Ovary (tissue), 9 donors: ENCODE results near the gene F8. TPM values are rescaled to one million over a fixed set of nuclear protein-coding genes. Genes with fewer than 3 reads are reported as not detected.
"Not testable (repeated sequence)": the region's sequence is repeated elsewhere in the genome, so short reads cannot be mapped to it uniquely, and the experiment has no call there.

Experiments used
- DNase-seq, 5 donors: peaks; one replicate each; pipeline ENCODE4 v3.0.0-alpha.2; 2019 to 2020
- H3K27ac ChIP-seq, 2 donors: fragments of 200-600 bp; one replicate each; pipeline versions ENCODE4 v1.5.1 to v1.8.0; 2019 to 2022
- H3K27me3 ChIP-seq: fragments of 200-600 bp; one replicate; pipeline ENCODE4 v1.8.0; 2022
- H3K36me3 ChIP-seq: fragments of 200-600 bp; sonication (generic); one replicate; pipeline ENCODE4 v1.5.1; 2019
- H3K4me1 ChIP-seq: one replicate; pipeline ENCODE4 v1.8.1; 2013; ENCODE audit warnings: mild to moderate bottlenecking, moderate library complexity; ENCODE audit not compliant: insufficient read depth
- H3K4me3 ChIP-seq: fragments of 200-600 bp; sonication (generic); one replicate; pipeline ENCODE4 v1.5.1; 2017
- H3K9me3 ChIP-seq, 2 donors: fragments of 200-600 bp in 1 of 2; sonication (generic) in 1 of 2; one replicate each; pipeline versions ENCODE4 v1.5.1 to v1.8.1; 2013 to 2019; ENCODE audit warnings: mild to moderate bottlenecking in 1 of 2, moderate library complexity in 1 of 2
- EP300 ChIP-seq: sonication (generic); formaldehyde crosslinking; IDR thresholded peaks from one replicate; pipeline ENCODE4 v1.6.1; 2017; ENCODE audit warnings: antibody characterized with exemption
- POLR2A ChIP-seq: fragments of 450-650 bp; IDR thresholded peaks from one replicate; pipeline ENCODE4 v1.6.1; 2017; ENCODE audit warnings: antibody characterized with exemption, mild to moderate bottlenecking, moderate library complexity
- WGBS, 3 donors: extraction: QIAGEN DNeasy Blood & Tissue Kit in 1 of 3; methylation state at CpG; one replicate each; pipeline versions ENCODE4 v1.1.5 to v1.1.7; 2013 to 2017; 5-methylcytosine and 5-hydroxymethylcytosine counted together
- intact Hi-C, 4 donors: fragments of 100-400 bp; cut with DNase I; formaldehyde crosslinking; loops; one replicate each; pipeline versions ENCODE4 v1.11.0 to v1.15.1; 2022 to 2023
- polyA plus RNA-seq, 2 donors: library from polyadenylated mRNA; stranded (reverse); fragments of 200-250 nt in 1 of 2; fragments of 350-450 nt in 1 of 2; fragmentation: Illumina TruSeq in 1 of 2; extraction: RNeasy Lipid Tissue Mini Kit (QIAGEN cat#74804) in 1 of 2; gene quantifications; one replicate each; pipeline ENCODE4 v1.2.3, GENCODE V29; 2013 to 2014
- total RNA-seq, 7 donors: library from RNA; depleted of rRNA in 2 of 7; stranded (reverse); fragments of >200 nt in 2 of 7; fragmentation: NEBNext Ultra II Directional in 3 of 7; extraction: Animal tissue kit (Norgen Biotek cat#: 25700) in 3 of 7; gene quantifications; one replicate each; pipeline versions ENCODE4 v1.1.0 to v1.2.4, GENCODE V29; 2016 to 2023
- TF ChIP-seq, protein P1 (sequence below), 3 donors: fragments of 450-650 bp in 2 of 3; fragments of 200-600 bp in 1 of 3; IDR thresholded peaks; one replicate each; pipeline versions ENCODE4 v1.5.1 to v1.8.0; 2016 to 2022; ENCODE audit warnings: antibody characterized with exemption in 3 of 3, mild to moderate bottlenecking in 1 of 3
- donor health status: DM: no; HTN: no; CAD: no; lungs with moderate emphysema.
- donor health status: DM: no; HTN: no; CAD: no.
- donor health status: Bipolar disorder and iron deficiency.
- donor health status: DM: yes; HTN: yes; CAD: no.
- donor health status: DM: no; HTN: no; CAD: no.
- donor health status: DM: yes; HTN: yes; CAD: no.

Gene F8
- total and polyA plus RNA-seq, 9 donors: 15.3 to 77.5 (median 22.2) TPM

DNA sequence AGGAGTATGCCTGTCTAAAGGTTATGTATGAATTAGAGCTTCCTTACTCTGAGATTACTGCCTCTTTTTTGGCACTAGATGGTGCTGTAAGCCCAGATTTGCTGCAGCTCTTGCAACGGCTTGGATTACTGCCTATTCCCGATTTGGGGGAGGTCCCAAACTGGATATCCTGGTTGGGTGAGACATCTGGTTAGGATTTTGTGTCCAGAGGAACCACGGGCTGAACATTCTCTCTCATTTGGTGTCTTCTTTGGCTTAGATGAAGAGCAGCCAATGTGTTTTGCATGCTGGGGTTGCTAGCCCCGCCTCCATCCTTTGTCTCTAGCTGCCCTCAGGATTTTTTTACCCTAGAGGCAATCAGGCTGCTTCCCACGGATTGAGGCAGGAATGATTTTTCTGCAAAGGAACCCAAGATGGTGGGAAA is 104.5 kb downstream of the F8 start:
- H3K4me3 ChIP-seq: no peak overlapping the region
- H3K27ac ChIP-seq: no peak overlapping the region
- TF ChIP-seq POLR2A: no peak
- TF ChIP-seq, protein P1, sequence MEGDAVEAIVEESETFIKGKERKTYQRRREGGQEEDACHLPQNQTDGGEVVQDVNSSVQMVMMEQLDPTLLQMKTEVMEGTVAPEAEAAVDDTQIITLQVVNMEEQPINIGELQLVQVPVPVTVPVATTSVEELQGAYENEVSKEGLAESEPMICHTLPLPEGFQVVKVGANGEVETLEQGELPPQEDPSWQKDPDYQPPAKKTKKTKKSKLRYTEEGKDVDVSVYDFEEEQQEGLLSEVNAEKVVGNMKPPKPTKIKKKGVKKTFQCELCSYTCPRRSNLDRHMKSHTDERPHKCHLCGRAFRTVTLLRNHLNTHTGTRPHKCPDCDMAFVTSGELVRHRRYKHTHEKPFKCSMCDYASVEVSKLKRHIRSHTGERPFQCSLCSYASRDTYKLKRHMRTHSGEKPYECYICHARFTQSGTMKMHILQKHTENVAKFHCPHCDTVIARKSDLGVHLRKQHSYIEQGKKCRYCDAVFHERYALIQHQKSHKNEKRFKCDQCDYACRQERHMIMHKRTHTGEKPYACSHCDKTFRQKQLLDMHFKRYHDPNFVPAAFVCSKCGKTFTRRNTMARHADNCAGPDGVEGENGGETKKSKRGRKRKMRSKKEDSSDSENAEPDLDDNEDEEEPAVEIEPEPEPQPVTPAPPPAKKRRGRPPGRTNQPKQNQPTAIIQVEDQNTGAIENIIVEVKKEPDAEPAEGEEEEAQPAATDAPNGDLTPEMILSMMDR (IDR thresholded peaks at IDR 0.05): peak in 2 of 3 donors; percentile 42 to 49
- WGBS, 3 donors: 11 to 13% (median 12%) methylated on average over 5 of the region's 5 CpGs
- no peaks in the 10 kb centered on the region for H3K9me3 ChIP-seq
- peak; percentile 50 to 79 (median 64) for DNase-seq
- no peaks in the 10 kb centered on the region for H3K27me3 ChIP-seq
- H3K4me1 ChIP-seq: no peaks in the 10 kb centered on the region
- intact Hi-C loops: no loop called here
- no peaks in the 10 kb centered on the region for H3K36me3 ChIP-seq

DNA sequence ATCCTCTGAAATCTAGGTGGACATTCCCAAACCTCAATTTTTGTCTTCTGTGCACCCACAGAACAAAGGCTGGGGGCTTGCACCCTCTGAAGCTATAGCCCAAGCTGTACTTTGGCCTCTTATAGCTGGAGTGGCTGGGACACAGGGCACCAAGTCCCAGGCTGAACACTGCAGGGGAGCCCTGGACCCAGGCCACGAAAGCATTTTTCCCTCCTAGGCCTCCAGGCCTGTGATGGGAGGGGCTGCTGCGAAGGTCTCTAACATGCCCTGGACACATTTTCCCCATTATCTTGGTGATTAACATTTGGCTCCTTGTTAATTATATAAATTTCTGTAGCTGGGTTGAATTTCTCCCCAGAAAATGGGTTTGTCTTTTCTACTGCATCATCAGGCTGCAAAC is 108.5 kb downstream of the F8 start:
- H3K4me1 ChIP-seq: no peaks in the 10 kb centered on the region
- 55 to 79% (median 65%) methylated on average over 2 of the region's 2 CpGs for WGBS, 3 donors

DNA sequence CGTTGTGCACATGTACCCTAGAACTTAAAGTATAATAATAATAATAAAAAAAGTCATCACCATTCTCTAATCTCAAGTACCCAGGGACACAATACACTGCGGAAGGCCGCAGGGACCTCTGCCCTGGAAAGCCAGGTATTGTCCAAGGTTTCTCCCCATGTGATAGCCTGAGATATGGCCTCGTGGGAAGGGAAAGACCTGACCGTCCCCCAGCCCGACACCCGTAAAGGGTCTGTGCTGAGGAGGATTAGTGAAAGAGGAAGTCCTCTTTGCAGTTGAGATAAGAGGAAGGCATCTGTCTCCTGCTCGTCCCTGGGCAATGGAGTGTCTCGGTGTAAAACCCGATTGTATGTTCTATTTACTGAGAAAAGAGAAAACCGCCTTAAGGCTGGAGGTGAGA is 112.0 kb downstream of the F8 start:
- H3K27ac ChIP-seq, intact Hi-C loops, DNase-seq: not testable (repeated sequence)

More for the DNA sequence above, 108.5 kb downstream of the F8 start:
- intact Hi-C loops: no loop called here
- Histone ChIP-seq H3K9me3 (no peaks in the 10 kb centered on the region), H3K4me3 (no peak overlapping the region), H3K27me3 (no peaks in the 10 kb centered on the region), H3K27ac (no peak overlapping the region), H3K36me3 (no peaks in the 10 kb centered on the region)
- TF ChIP-seq, protein P1 (IDR thresholded peaks at IDR 0.05): no peak
- no peak for TF ChIP-seq POLR2A
- no peak for TF ChIP-seq EP300
- DNase-seq: no peak

DNA sequence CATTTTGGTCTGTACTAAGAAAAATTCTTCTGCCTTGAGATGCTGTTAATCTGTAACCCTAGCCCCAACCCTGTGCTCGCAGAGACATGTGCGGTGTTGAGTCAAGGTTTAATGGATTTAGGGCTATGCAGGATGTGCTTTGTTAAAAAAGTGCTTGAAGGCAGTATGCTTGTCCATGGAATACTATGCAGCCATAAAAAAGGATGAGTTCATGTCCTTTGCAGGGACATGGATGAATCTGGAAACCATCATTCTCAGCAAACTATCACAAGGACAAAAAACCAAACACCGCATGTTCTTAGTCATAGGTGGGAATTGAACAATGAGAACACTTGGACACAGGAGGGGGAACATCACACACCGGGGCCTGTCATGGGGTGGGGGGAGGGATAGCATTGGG is 112.5 kb downstream of the F8 start:
- H3K27me3 ChIP-seq, H3K4me1 ChIP-seq, DNase-seq, H3K36me3 ChIP-seq, H3K9me3 ChIP-seq, H3K27ac ChIP-seq, intact Hi-C loops, H3K4me3 ChIP-seq: not testable (repeated sequence)
- WGBS, 3 donors: 91 to 96% (median 93%) methylated on average over 4 of the region's 4 CpGs

More for the DNA sequence above, 112.0 kb downstream of the F8 start:
- H3K27me3 ChIP-seq, H3K4me1 ChIP-seq, H3K9me3 ChIP-seq, H3K36me3 ChIP-seq, H3K4me3 ChIP-seq: not testable (repeated sequence)
- 82 to 90% (median 89%) methylated on average over 11 of the region's 11 CpGs for WGBS, 3 donors

DNA sequence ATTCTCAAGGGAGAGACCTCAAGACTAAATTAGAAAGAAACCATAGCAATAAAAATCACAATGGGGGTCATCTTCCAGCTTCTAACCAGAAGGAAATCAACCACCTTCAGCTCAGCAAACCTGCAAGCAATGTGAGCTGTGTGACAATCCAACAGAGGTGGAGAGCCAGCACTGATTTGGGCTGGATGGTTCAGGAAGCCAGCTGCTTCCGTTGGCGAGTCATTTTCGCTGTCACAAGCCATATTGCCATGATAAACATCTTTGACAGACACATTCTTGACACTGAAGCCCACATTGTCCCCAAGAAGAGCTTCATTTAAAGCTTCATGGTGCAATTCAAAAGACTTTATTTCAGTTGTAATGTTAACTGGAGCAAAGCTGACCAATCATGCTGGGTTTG is 113.7 kb downstream of the F8 start:
- no peak for DNase-seq
- no peaks in the 10 kb centered on the region for H3K36me3 ChIP-seq
- H3K27ac ChIP-seq: no peak overlapping the region
- intact Hi-C loops: no loop called here
- H3K9me3 ChIP-seq: no peaks in the 10 kb centered on the region
- WGBS, 3 donors: 72 to 80% (median 77%) methylated on average over 3 of the region's 3 CpGs
- no peaks in the 10 kb centered on the region for H3K4me1 ChIP-seq
- H3K4me3 ChIP-seq: no peak overlapping the region
- TF ChIP-seq EP300 (no peak), POLR2A (no peak)
- TF ChIP-seq, protein P1 (IDR thresholded peaks at IDR 0.05): no peak
- H3K27me3 ChIP-seq: no peaks in the 10 kb centered on the region

DNA sequence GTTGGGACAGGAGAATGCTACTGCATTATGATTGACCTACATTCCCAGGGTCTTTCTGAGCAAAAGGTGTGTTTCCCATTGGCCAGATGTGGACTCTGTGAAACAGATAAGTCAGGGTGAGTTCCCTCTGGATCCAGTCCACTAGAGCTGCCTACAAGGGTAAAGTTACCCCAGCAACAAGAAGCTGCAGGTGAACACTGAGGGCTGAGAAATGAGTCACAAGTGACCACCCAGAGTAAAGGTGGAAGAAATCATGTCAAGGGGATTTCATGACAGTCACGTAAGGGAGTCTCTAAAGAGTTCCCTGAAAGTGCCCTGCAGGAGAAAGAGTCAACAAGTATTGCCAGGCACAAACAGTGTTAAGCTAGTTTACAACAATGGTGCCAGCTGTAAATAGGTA is 120.1 kb downstream of the F8 start:
- intact Hi-C loops: no loop called here
- WGBS, 3 donors: 59 to 64% (median 59%) methylated on average over 1 of the region's 1 CpG
- Histone ChIP-seq H3K4me1 (no peaks in the 10 kb centered on the region), H3K36me3 (no peaks in the 10 kb centered on the region), H3K4me3 (no peak overlapping the region), H3K27ac (no peak overlapping the region), H3K9me3 (no peaks in the 10 kb centered on the region), H3K27me3 (no peaks in the 10 kb centered on the region)
- TF ChIP-seq EP300 (no peak), POLR2A (no peak)
- TF ChIP-seq, protein P1 (IDR thresholded peaks at IDR 0.05): no peak
- DNase-seq: no peak
